NCI-H526 (cell line): Measurements from ENCODE around the gene GRWD1.

Source experiments
- DNase-seq, 2 experiments: peaks; one replicate each; lab custom pipeline; 2025; lab: John Stamatoyannopoulos, UW

GRWD1 gene

GRCh38 chr19:48424694-48425219 is 21.0 kb upstream of the GRWD1 start:
- no peak for DNase-seq

GRCh38 chr19:48428670-48429069 is 17.1 kb upstream of the GRWD1 start:
- DNase-seq = no peak

- no peak for DNase-seq
Measured at GRCh38 chr19:48433337-48433736, 12.4 kb upstream of the GRWD1 start.

GRCh38 chr19:48436586-48436985 is 9.2 kb upstream of the GRWD1 start:
- no peak for DNase-seq

- DNase-seq = no peak
Measured at GRCh38 chr19:48441360-48442050, 4.3 kb upstream of the GRWD1 start.

- DNase-seq = no peak
Measured at GRCh38 chr19:48442116-48443035, 3.4 kb upstream of the GRWD1 start.

- DNase-seq = peak in 1 of 2 experiments; percentile 49
Measured at GRCh38 chr19:48443256-48443655, 2.5 kb upstream of the GRWD1 start.

- no peak for DNase-seq
Measured at GRCh38 chr19:48443731-48444128, 2.1 kb upstream of the GRWD1 start.

- DNase-seq = peak in 1 of 2 experiments; percentile 47
Measured at GRCh38 chr19:48444129-48444935, 1.5 kb upstream of the GRWD1 start.

GRCh38 chr19:48444936-48445200 is 915 bp upstream of the GRWD1 start:
- peak in 1 of 2 experiments; percentile 49 for DNase-seq

GRCh38 chr19:48445256-48445605 is 552 bp upstream of the GRWD1 start:
- peak; percentile 91 to 94 for DNase-seq

GRCh38 chr19:48446579-48446978 is 796 bp downstream of the GRWD1 start:
- DNase-seq = no peak

GRCh38 chr19:48448563-48448962 is 2.8 kb downstream of the GRWD1 start:
- DNase-seq = no peak

GRCh38 chr19:48450441-48450840 is 4.7 kb downstream of the GRWD1 start:
- no peak for DNase-seq

GRCh38 chr19:48450863-48451262 is 5.1 kb downstream of the GRWD1 start:
- no peak for DNase-seq

GRCh38 chr19:48451624-48452023 is 5.8 kb downstream of the GRWD1 start:
- no peak for DNase-seq

- no peak for DNase-seq
Measured at GRCh38 chr19:48452289-48453190, 6.8 kb downstream of the GRWD1 start.

GRCh38 chr19:48454150-48454730 is 8.5 kb downstream of the GRWD1 start:
- DNase-seq = no peak

GRCh38 chr19:48455171-48455907 is 9.6 kb downstream of the GRWD1 start, which contains the start of gene KCNJ14:
KCNJ14 (plus strand) TSS chr19:48455574; CDS start chr19:48461725, 6,151 bp downstream.
- no peak for DNase-seq

GRCh38 chr19:48455908-48456562 is 10.3 kb downstream of the GRWD1 start:
- no peak for DNase-seq
